NCI-H1436 (cell line): ENCODE results near the gene WDR36.

Experiments
- DNase-seq: peaks from one replicate; lab custom pipeline; 2025; lab: John Stamatoyannopoulos, UW

Gene WDR36

GRCh38 chr5:111092062-111092853 lies at the start of gene WDR36:
WDR36 (plus strand) TSS chr5:111092348; CDS start chr5:111092457, 109 bp downstream.
- peak; percentile 88 for DNase-seq

GRCh38 chr5:111043712-111044506 lies 48.2 kb upstream of the WDR36 start:
- DNase-seq, result no peak

- DNase-seq, result no peak
Observed at GRCh38 chr5:111058064-111058463, 34.1 kb upstream of the WDR36 start.

- DNase-seq, result no peak
Observed at GRCh38 chr5:111060169-111060568, 32.0 kb upstream of the WDR36 start.

- no peak for DNase-seq
Observed at GRCh38 chr5:111061618-111062017, 30.5 kb upstream of the WDR36 start.

- DNase-seq, result peak; percentile 35
Observed at GRCh38 chr5:111063709-111064322, 28.3 kb upstream of the WDR36 start.

- DNase-seq, result no peak
Observed at GRCh38 chr5:111066261-111066938, 25.7 kb upstream of the WDR36 start.

GRCh38 chr5:111068213-111068612 lies 23.9 kb upstream of the WDR36 start:
- DNase-seq, result no peak

GRCh38 chr5:111069839-111070238 lies 22.3 kb upstream of the WDR36 start:
- no peak for DNase-seq

GRCh38 chr5:111070272-111071134 lies 21.6 kb upstream of the WDR36 start:
- no peak for DNase-seq

GRCh38 chr5:111071413-111071812 lies 20.7 kb upstream of the WDR36 start, which contains the start of gene TSLP:
TSLP (plus strand) TSS chr5:111071713; CDS start chr5:111071891, 178 bp downstream.
- no peak for DNase-seq

- no peak for DNase-seq
Observed at GRCh38 chr5:111072949-111073682, 19.0 kb upstream of the WDR36 start.

GRCh38 chr5:111074244-111074643 lies 17.9 kb upstream of the WDR36 start:
- no peak for DNase-seq

GRCh38 chr5:111075520-111075919 lies 16.6 kb upstream of the WDR36 start:
- DNase-seq, result no peak

- no peak for DNase-seq
Observed at GRCh38 chr5:111076091-111076490, 16.1 kb upstream of the WDR36 start.

GRCh38 chr5:111077678-111078077 lies 14.5 kb upstream of the WDR36 start:
- DNase-seq, result no peak

GRCh38 chr5:111079846-111080245 lies 12.3 kb upstream of the WDR36 start:
- no peak for DNase-seq

- peak; percentile 60 for DNase-seq
Observed at GRCh38 chr5:111083323-111083722, 8.8 kb upstream of the WDR36 start.

GRCh38 chr5:111095982-111096381 lies 3.8 kb downstream of the WDR36 start:
- DNase-seq, result no peak

GRCh38 chr5:111099058-111099778 lies 7.1 kb downstream of the WDR36 start:
- DNase-seq, result no peak
